GM06990 (cell line): ENCODE measurements around the gene KANSL3.

Experiments used
- DNase-seq: peaks from one replicate; pipeline ENCODE4 v3.0.0-alpha.2; 2011; ENCODE audit not compliant: insufficient read length; ENCODE audit errors: extremely low read depth
- H3K27me3 ChIP-seq: replicated peaks from 2 replicates; pipeline ENCODE4 v1.6.0; 2011; ENCODE audit warnings: low read length; ENCODE audit not compliant: control insufficient read depth, insufficient read depth
- H3K36me3 ChIP-seq: 2 replicates; pipeline ENCODE4 v1.5.1; 2011; ENCODE audit warnings: low read length; ENCODE audit not compliant: control insufficient read depth, insufficient read depth
- H3K4me3 ChIP-seq: replicated peaks from 2 replicates; pipeline ENCODE4 v1.5.1; 2011; ENCODE audit warnings: low read depth, mild to moderate bottlenecking, control low read depth, low read length
- CTCF ChIP-seq: IDR thresholded peaks from 2 replicates; pipeline ENCODE4 v1.5.1; 2011; ENCODE audit warnings: low read length, control low read depth, mild to moderate bottlenecking, inconsistent platforms; ENCODE audit not compliant: insufficient read depth, poor library complexity, severe bottlenecking

KANSL3 gene

GRCh38 chr2:96574364-96574763, 63.7 kb downstream of the KANSL3 start:
- Histone ChIP-seq H3K27me3 (no peaks in the 10 kb centered on the region), H3K36me3 (no peaks in the 10 kb centered on the region), H3K4me3 (no peak overlapping the region)
- no peak for DNase-seq
- no peak for TF ChIP-seq CTCF

DNA sequence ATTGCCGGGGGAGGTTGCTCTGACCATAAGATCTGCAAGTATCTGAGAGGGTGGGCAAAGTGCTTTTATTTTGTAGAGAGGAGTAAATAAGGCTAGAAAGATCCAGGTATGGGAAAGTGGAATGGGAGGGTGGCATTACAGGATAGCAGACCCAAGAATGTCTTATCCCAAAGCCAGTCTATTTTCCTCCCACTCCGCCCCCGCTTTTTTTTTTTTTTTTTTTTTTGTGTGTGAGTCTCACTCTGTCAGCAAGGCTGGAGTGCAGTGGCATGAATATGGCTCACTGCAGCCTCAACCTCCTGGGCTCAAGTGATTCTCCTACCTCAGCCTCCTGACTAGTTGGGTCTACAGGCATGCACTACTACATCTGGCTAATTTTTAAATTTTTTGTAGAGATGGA, 70.0 kb downstream of the KANSL3 start:
- no peak for TF ChIP-seq CTCF
- no peak for DNase-seq
- no peaks in the 10 kb centered on the region for H3K27me3 ChIP-seq
- H3K4me3 ChIP-seq, result no peak overlapping the region
- no peaks in the 10 kb centered on the region for H3K36me3 ChIP-seq

DNA sequence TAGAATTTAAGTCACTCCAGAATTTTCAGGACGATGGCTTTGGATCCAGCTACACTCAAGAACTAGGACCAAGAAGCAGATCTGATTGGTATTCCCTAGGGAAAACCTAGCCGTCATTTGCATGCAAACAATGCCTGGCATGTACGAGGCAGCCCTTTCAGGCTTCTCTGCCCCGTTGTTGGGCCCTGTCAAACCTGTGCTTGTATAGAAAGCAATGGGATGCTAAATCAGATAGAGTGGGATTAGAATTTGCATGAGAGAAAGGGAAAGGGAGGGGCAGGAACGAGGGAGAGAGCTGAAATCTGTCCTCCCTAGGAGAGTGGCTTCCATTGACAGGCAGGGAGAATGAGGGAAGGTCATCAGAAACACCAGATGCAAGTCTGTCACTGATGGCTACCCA, 73.0 kb downstream of the KANSL3 start:
- H3K4me3 ChIP-seq, result no peak overlapping the region
- no peak for TF ChIP-seq CTCF

GRCh38 chr2:96564563-96564962, 73.5 kb downstream of the KANSL3 start:
- Histone ChIP-seq H3K27me3 (no peaks in the 10 kb centered on the region), H3K4me3 (no peak overlapping the region), H3K36me3 (no peaks in the 10 kb centered on the region)
- no peak for TF ChIP-seq CTCF
- DNase-seq, result no peak

More for the DNA sequence above, 73.0 kb downstream of the KANSL3 start:
- Histone ChIP-seq H3K36me3 (no peaks in the 10 kb centered on the region), H3K27me3 (no peaks in the 10 kb centered on the region)
- DNase-seq, result no peak

DNA sequence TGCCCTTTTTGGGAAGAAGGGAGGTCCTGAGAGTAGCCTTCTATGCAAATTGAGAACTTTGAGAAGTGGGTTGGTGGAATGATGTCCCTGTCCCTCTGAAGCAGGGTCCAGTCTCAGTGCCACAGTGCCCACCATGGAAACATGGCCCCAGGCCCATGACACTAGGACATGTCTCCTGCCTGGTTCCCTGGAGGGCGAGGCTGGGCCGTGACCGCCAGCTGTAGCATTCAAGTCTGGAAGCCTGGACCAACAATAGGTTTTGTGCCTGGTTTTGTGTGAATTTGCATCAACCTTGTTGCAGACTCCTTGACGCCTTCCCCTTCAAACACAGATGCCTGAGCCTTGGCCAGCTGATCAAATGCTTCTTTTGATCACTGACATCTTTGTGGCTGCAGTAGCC, 74.1 kb downstream of the KANSL3 start:
- Histone ChIP-seq H3K27me3 (no peaks in the 10 kb centered on the region), H3K36me3 (no peaks in the 10 kb centered on the region), H3K4me3 (no peak overlapping the region)
- DNase-seq, result no peak
- no peak for TF ChIP-seq CTCF

DNA sequence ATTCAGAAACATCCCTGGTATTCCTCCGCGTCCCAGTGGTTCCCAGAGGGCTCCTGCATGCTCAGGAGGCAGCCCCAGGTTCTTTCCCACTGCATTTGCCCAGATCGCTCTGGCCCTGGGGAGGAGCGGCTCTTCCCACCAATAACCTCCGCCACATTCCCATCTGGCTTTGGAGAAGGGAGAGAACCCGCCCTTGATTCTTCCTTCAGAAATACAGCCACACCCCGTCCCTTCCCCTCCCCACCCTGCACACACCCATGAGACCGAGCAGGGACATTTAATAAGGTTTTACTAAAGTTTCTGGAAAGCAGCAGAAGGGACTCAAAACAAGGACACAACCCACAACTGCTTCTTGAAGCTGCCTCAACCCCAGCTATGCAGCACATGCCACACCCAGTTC, 79.6 kb downstream of the KANSL3 start:
- DNase-seq, result no peak
- no peak for TF ChIP-seq CTCF
- Histone ChIP-seq H3K36me3 (no peaks in the 10 kb centered on the region; the same call in 1 of the 2 replicates), H3K4me3 (no peak overlapping the region), H3K27me3 (no peaks in the 10 kb centered on the region; the same call in 1 of the 2 replicates)
